ENCODE data around the gene GALT.

GALT gene

DNA sequence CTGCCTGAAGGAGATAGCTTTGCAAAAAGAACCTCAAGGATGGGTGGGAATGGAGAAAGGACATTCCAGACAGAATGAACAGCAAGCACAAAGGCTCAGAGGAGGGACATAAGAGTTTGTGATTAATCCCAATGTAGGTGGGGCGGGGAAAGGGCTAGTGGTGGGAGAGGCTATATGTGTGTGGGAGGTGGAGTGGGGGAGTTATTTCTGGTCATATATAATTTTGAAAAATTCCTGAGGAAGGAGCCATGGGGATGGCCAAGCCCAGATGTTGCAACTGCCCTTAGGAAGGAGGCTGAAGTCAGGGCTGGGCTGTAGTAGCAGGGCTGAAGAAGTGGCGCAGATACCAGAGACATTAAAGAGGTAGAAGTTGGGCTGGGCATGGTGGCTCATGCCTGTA, 29.4 kb downstream of the GALT start:
- no peak for DNase-seq (ENCODE audit: low read depth in 2 of 3, low spot score in 2 of 3)

DNA sequence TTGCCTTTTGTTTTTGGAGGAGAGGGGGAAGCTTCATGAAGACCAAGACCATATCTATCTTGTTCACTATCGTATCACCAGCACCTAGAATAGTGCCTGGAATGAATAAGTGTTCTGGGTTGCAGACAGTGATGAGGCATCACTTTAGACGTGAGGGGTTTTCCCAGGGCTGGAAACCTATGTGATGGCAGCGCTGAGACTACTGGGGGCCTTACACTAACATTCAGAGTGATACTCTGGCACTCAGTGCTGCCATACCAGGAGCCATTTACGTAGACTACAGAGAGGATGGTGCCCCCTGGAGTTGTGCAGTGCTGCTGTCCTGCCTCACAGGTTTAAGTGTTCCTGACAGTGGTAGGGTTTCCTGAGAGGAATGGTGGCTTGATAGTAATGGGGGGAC, 37.7 kb downstream of the GALT start:
- DNase-seq (ENCODE audit: low read depth in 2 of 3, low spot score in 2 of 3), result no peak

DNA sequence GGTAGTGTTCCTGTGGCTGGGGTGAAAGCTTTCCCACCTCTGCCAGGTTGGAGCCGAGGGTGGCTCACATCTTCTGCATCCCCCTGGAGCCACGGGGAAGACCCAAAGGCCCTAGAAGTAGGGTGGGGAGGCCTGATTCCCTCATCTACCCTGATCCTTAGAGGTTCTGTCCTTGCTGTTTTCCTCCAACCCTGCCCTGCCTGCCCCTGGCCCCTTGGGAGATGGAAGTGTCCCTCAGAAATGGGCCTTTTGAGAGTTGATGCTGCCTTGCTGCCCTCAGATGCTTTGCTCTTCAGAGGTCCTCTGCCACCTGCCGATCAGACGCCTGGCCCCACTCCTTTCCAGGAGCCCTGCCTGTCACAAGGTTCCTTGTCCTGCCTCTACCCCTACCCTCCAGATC, 38.3 kb downstream of the GALT start:
- no peak for DNase-seq (ENCODE audit: low read depth in 2 of 3, low spot score in 2 of 3)

DNA sequence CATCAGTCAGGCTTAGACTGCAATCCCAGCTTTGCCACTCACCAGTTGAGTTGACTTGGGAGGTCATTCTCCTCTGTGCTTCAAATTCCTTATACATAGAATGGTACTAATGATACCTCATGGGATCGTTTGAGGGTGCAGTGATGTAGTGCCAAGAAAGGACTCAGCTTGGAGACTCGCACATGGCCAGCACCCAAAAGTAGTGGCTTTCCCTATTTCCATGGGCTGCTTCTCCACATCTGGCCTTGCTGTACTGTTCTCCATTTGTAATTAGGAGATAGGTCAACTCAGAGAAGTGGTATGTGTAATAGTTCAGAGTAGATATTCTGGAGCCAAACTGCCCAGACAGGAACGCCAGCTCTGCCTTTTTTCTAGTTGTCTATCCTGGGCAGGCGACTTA, 39.1 kb downstream of the GALT start:
- DNase-seq (ENCODE audit: low read depth in 2 of 3, low spot score in 2 of 3), result no peak

DNA sequence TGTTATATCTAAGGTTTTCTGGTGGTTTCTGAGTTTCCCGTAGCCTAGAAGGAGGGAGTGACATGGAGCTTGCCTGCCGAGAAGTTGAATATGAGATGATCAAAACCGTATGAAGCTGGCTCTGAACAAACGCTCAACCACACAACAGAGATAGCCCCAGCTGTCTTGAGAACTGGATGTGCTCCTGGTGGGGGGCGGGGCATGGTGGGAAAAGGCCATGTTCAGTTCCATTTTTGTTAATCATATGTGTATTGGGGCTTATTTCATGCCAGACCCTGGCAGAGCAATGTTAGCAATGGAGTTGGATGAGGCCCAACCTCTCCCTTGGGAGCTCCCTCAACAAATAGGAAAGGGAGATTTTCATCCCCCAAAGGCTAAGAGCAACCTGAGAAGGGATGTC, 39.8 kb downstream of the GALT start:
- DNase-seq (ENCODE audit: low read depth in 2 of 3, low spot score in 2 of 3), result no peak

DNA sequence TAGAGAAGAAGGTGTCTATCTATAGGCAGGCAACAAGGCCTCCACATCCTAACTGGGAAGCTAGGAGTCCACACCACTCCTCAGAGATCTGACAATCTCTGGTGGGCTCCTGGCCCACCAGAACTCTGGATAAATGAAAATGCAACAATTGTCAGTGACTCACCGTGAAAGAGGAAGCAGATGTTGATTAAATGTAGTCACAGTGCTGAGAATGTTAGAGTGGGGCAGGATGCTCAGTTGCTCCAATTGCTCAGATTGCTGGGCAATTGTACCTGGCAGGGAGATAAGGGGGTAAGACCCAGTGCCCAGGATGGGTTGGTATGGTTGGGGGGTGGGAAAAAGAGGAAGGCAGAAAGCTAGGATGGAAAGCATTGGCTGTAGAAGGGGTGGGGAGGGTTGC, 40.3 kb downstream of the GALT start:
- no peak for DNase-seq (ENCODE audit: low read depth in 2 of 3, low spot score in 2 of 3)

DNA sequence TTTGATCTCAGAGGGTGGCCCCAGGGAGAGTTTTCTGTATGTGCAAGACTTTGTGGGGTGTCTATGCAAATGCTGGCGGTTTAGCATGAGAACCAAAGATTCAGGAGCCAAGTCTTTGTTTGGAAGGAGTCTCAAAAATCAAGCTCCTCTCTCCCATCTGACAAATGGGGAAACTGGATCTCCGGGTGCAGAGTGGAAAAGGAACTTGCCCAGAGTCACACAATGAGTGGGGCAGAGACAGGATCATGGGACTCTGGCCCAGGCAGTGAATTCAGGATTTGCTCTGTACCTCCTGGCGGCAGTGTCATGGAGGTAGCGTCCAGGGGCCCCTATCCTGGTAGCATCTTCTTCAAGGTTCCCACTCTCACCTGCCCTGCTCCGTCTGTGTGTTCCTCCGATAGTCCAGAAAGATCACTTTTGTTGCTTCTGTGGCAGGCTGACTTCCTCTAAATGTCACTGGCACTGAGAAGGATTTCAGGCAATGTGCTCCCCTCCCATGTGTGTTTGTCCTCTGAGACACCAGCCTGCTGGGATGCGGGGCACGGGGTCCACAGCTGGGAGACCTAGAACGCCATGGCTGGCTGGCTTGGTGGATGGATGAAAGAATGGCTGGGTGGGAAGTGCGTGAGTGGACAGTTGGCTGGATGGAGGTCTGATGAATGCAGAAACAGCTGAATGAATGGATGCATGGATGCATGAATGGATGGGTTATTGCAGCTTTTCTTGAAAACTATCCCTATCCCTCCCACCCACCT, 41.0 kb downstream of the GALT start:
- no peak for DNase-seq (ENCODE audit: low read depth in 2 of 3, low spot score in 2 of 3)

DNA sequence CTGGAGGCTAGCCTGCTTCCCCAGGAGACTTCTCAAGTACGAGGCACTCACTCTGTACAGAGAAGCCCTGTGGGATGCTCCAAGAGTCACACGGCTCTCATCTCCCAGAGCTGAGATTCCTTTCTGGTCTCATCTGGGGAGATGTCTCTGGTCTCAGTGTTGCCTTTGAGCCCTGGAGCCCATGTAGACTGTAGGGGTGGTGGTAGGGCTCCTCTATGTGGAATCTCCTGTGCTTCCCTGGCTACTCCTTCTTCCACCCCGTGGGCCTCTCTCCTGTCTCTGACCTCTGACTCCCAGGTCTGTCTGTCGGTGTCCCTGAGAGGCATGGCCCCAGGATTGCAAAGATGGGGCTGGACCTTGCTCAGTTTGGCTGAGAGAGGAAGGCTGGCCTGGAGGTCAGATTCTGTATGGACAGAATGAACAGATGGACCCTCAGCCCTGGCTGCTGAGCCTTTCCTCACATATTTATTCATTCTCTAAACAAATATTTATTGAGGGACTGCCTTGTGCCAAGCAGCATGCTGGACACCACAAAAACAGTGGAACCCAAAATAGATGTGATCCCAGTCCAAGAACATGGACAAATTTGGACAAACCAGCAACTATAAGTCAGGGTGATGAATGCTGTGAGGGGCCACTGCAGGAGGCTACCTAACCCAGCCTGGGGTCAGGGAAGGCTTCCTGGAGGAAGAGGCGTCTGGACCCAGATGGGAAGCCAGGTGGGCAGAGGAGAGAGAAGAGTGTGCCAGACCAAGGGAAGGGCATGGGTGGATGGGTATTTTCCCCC, 42.0 kb downstream of the GALT start:
- DNase-seq (ENCODE audit: low read depth in 2 of 3, low spot score in 2 of 3), result no peak

DNA sequence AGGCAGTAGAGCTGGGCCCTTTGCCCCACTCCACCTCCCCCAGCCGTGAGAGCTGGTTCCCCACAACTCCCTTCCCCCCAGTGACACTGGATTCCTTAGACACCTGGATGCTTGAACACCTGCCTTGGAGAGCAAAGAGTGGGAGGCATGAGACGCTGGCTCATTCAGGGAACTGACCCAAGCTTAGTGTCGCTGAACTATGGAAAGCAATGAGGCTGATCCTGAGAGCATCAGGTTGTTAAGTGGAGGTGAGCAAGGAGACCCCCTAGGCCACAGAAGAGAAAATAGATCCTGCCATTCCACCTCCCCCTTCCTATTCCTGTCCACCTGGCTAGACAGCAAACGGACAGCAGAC, 42.6 kb downstream of the GALT start:
- DNase-seq (ENCODE audit: low read depth in 2 of 3, low spot score in 2 of 3), result no peak

DNA sequence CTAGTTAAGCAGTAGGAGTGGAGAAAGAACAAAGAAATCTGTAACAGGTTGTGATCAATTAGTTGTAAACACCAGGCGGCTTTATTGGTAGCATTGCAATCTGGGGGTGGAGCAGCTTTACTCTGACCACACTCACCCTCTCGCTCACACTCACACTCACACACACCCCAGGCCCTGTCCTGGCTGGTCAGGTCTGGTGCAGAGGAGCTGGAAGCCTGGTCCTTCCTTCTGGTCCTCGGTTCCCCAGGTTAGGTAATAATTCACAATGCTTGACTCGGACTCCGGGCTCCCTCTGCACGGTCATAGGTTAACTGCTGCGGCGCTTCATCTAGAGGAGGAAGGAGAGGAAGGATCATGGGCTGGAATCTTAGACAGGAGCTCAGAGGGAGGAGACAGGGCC, 43.0 kb downstream of the GALT start:
- DNase-seq (ENCODE audit: low read depth in 2 of 3, low spot score in 2 of 3), result no peak

DNA sequence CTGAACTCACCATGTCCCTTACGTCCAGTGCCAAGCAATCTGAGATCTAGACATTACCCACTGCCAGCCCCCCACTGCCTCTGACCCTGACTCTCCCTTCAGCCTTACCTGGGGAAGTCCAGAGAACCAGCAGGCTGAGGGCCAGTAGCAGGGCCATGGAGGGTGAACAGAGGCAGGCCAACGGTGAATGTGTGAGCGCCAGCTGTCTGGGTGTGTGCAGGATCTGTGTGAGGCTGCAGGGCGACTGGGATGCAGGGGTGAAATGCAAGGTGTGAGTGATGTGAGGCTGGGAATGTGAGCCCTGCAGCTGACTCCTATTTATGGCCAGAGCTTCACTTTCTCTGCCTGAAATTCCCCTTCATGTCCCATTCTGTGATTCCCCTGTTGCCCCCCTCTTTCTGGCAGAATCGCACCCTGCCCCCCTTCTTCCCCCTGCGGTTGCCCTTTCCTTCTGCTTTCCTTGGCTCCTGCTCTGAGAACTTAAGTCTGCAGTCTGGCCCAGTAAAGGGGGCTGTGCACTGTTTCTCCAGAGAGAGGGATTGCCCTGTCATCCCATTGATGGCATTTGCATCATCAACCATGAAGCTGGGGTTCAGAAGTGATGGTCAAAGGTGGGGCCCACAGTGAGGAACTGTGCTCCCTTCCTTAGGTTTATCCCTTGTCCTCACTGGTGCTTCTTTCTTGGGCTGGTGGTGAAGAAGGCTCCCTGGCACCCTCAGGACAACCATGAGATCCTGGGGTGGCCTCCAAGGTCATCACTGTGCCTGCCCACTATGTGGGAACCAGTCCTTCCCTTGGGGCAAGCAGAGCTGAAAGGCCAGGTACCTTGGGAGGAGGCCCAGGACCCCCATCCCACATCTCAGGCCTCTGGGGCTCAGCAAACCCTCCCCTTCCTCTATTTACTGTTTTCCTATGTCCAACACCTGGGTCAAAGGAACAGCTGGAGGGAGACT, 44.8 kb downstream of the GALT start, which contains the start of gene CCL19:
Gene CCL19, minus strand, starts transcription at position 294 of the 953 bp plus-strand sequence. Its CDS starts 137 bp downstream, at position 157.
- no peak for DNase-seq (ENCODE audit: low read depth in 2 of 3, low spot score in 2 of 3)

DNA sequence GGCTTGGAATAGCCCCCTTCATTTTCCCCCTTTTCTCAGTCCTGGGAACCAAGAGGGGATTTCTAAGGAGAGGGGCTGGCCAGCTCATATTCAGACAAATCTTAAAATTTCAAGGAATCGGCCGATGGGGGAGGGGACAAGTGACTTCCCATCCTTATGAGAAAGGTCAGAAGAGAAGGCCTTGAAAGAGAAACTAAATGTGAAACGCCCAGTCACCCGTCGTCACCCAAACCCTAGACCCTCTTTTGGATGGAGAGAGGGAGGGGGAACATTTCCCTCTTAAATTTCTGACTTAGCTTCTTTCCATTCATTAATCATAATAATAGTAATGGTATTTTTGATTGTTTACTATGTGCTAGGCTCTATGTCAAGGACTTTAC, 45.5 kb downstream of the GALT start:
- no peak for DNase-seq (ENCODE audit: low read depth in 2 of 3, low spot score in 2 of 3)

DNA sequence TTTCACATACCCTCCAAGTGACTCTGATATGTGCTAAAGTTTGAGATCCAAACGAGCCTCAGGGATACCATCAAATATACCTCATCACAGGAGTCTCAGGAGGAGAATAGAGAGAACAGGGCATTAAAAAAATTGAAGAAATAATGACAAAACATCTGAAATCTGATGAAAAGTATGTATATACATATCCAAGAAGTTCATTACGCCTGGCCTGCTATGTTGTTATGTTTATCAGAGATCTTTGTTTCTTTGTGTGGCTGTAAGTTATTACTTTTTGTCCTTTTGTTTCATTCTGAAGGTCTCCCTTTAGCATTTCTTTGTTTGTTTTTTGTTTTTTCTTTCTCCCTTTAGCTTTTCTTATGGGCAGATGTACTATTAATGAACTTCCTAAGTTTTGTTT, 47.1 kb downstream of the GALT start:
- no peak for DNase-seq (ENCODE audit: low read depth in 2 of 3, low spot score in 2 of 3)

DNA sequence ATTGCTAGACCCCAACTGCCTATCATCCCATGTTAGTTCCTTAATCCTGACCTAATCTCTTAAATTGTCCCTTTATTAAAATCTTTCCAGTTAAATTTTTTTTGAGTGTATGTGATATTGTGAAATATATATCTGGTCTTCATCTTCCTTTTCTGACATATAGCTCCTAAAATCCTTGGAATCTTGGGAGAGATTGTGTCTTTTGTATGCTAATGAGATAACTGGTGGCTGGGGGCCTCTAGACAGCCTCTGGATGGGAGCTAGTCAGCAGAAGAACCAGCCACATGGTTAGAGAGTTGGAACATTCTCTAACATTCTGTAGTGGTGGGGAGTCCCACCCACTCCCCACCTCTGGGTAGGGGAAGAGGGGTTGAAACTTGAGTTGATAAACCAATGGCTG, 48.3 kb downstream of the GALT start:
- no peak for DNase-seq (ENCODE audit: low read depth in 2 of 3, low spot score in 2 of 3)
